MCF 10A (cell line): ENCODE results near the gene TFCP2. TPM values are rescaled to one million over a fixed set of nuclear protein-coding genes. Genes with fewer than 3 reads are reported as not detected.

Source experiments
- BruUV-seq: library from RNA; stranded (reverse); fragments of 400-500 nt; replicated peaks from 2 replicates; lab custom pipeline; 2021; lab: Mats Ljungman, UMichigan
- CTCF ChIA-PET: fragments of 300-600 bp; sonication (Branson Sonifier 250); formaldehyde crosslinking; extraction: SDS; loops from one replicate; lab custom pipeline; 2021; ENCODE audit warnings: antibody characterized with exemption, inconsistent platforms; lab: Yijun Ruan, JAX
- POLR2A ChIA-PET: fragments of 300-600, 350-650 bp; sonication (Branson Sonifier 250); formaldehyde crosslinking; extraction: SDS; loops from one replicate; lab custom pipeline; 2020; ENCODE audit warnings: antibody characterized with exemption, inconsistent platforms; lab: Yijun Ruan, JAX
- DNase-seq: peaks from one replicate; pipeline ENCODE4 v3.0.0-alpha.2; 2018; ENCODE audit not compliant: unreplicated experiment
- H3K27ac Mint-ChIP-seq: one replicate; pipeline ENCODE4 v1.8.0; 2022; ENCODE audit warnings: mild to moderate bottlenecking, low read depth, mixed read lengths; ENCODE audit not compliant: unreplicated experiment
- H3K27me3 Mint-ChIP-seq: one replicate; pipeline ENCODE4 v1.8.0; 2022; ENCODE audit warnings: mixed read lengths; ENCODE audit not compliant: insufficient read depth, unreplicated experiment
- H3K36me3 Mint-ChIP-seq: one replicate; pipeline ENCODE4 v1.8.0; 2022; ENCODE audit warnings: mild to moderate bottlenecking, moderate library complexity, mixed read lengths; ENCODE audit not compliant: insufficient read depth, unreplicated experiment
- H3K4me1 Mint-ChIP-seq: one replicate; pipeline ENCODE4 v1.8.0; 2022; ENCODE audit warnings: mixed read lengths; ENCODE audit not compliant: insufficient read depth, unreplicated experiment
- H3K4me3 Mint-ChIP-seq: one replicate; pipeline ENCODE4 v1.8.0; 2022; ENCODE audit warnings: mild to moderate bottlenecking, moderate library complexity, mixed read lengths; ENCODE audit not compliant: unreplicated experiment
- H3K9me3 Mint-ChIP-seq: one replicate; pipeline ENCODE4 v1.8.0; 2022; ENCODE audit warnings: mixed read lengths; ENCODE audit not compliant: unreplicated experiment
- intact Hi-C: fragments of 100-400 bp; cut with micrococcal nuclease; formaldehyde crosslinking; loops from 2 replicates; pipeline ENCODE4 v1.14.1; 2022
- total RNA-seq: library from RNA; stranded (reverse); gene quantifications from 2 replicates; pipeline ENCODE4 v1.2.3, GENCODE V29; 2022
- TF ChIP-seq, protein P1 (sequence below): fragments of 200-600 bp; IDR thresholded peaks from one replicate; pipeline ENCODE4 v1.8.0; 2022; ENCODE audit warnings: antibody characterized with exemption, mild to moderate bottlenecking; ENCODE audit not compliant: unreplicated experiment

The TFCP2 gene
- total RNA-seq, 1 experiment from 2014 or later, result 34.9 TPM

DNA sequence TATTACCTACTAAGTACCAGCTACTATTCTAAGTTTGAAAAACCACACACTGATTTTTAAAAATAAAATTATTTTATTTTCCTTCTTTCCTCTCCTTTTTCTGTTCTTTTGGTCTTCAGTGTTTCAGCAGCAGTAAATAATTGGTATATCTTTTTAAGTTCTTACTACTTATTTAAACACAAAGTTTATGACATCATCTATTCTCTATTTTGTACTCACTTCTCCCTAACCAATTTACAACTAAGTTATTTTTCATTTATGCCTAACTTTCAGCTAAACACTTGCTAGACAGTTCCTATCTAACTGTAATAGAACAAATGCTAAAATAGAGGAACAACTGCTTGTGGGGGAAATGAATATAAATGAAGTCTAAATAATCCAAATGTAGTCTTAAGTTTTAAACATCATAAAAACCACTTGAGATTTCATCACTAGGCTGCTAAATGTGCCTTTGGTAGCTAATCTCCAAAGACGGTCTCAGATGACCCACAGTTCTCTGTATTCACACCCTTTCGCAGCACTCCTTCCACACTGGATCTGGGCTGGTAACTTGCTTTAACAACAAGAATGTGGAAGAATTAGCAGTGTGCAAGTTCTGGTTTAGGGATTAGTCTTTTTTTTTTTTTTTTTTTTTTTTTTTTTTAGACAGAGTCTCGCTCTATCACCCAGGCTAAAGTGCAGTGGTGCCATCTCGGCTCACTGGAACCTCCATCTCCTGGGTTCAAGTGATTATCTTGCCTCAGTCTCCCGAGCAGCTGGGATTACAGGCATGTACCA, 41.0 kb downstream of the TFCP2 start:
- BruUV-seq, result no TSS peak
- ChIA-PET CTCF (interaction anchor here (0.6 to 1.1 kb wide), 2 partner anchors 37 to 209 kb away, joined by 3 to 4 read pairs; no protein-coding TSS in a partner anchor), POLR2A (interaction anchor here (0.5 to 1.9 kb wide), 4 partner anchors 40 to 99 kb away, joined by 3 to 6 read pairs (median 3); partner anchors contain the start of gene POU6F1)
- DNase-seq, result no peak
- H3K4me1 Mint-ChIP-seq, result peaks cover 23% of the 10 kb centered on the region
- H3K36me3 Mint-ChIP-seq, result peaks cover 10% of the 10 kb centered on the region
- no peaks in the 10 kb centered on the region for H3K9me3 Mint-ChIP-seq
- H3K27me3 Mint-ChIP-seq, result no peaks in the 10 kb centered on the region
- no peak overlapping the region for H3K4me3 Mint-ChIP-seq
- TF ChIP-seq, protein P1, sequence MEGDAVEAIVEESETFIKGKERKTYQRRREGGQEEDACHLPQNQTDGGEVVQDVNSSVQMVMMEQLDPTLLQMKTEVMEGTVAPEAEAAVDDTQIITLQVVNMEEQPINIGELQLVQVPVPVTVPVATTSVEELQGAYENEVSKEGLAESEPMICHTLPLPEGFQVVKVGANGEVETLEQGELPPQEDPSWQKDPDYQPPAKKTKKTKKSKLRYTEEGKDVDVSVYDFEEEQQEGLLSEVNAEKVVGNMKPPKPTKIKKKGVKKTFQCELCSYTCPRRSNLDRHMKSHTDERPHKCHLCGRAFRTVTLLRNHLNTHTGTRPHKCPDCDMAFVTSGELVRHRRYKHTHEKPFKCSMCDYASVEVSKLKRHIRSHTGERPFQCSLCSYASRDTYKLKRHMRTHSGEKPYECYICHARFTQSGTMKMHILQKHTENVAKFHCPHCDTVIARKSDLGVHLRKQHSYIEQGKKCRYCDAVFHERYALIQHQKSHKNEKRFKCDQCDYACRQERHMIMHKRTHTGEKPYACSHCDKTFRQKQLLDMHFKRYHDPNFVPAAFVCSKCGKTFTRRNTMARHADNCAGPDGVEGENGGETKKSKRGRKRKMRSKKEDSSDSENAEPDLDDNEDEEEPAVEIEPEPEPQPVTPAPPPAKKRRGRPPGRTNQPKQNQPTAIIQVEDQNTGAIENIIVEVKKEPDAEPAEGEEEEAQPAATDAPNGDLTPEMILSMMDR, result no peak
- intact Hi-C loops, result no loop called here
- H3K27ac Mint-ChIP-seq, result no peak overlapping the region

DNA sequence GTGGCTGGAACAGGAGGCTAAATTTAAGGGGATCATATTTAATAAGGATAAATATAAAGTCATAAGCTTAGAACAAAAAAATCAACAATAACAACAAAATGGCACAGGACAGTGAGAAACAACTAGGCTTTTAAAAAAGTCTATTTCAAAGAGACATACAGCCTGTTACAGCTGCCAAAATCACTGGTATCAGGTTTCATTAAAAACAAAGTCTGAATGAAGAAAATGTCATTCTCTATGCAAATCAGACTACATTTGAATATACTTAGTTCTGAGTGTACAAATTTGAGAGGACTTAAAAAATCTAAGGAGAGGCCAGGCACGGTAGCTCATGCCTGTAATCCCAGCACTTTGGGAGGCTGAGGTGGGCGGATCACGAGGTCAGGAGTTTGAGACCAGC, 44.0 kb downstream of the TFCP2 start:
- peak; percentile 28 for DNase-seq
- TF ChIP-seq, protein P1, result no peak
- no TSS peak for BruUV-seq
- CTCF ChIA-PET, result interaction anchor here (0.8 kb wide), 1 partner anchor 12 kb away, joined by 3 read pairs; no protein-coding TSS in a partner anchor
- POLR2A ChIA-PET, result interaction anchor here (0.6 to 1.3 kb wide), 4 partner anchors 18 to 80 kb away, joined by 3 read pairs; partner anchors contain the start of gene LETMD1
- Mint-ChIP-seq H3K4me3 (no peak overlapping the region), H3K27me3 (no peaks in the 10 kb centered on the region), H3K27ac (peak overlapping the region; percentile 67), H3K36me3 (peaks cover 18% of the 10 kb centered on the region), H3K9me3 (no peaks in the 10 kb centered on the region), H3K4me1 (peaks cover 32% of the 10 kb centered on the region)
- intact Hi-C loops, result no loop called here

DNA sequence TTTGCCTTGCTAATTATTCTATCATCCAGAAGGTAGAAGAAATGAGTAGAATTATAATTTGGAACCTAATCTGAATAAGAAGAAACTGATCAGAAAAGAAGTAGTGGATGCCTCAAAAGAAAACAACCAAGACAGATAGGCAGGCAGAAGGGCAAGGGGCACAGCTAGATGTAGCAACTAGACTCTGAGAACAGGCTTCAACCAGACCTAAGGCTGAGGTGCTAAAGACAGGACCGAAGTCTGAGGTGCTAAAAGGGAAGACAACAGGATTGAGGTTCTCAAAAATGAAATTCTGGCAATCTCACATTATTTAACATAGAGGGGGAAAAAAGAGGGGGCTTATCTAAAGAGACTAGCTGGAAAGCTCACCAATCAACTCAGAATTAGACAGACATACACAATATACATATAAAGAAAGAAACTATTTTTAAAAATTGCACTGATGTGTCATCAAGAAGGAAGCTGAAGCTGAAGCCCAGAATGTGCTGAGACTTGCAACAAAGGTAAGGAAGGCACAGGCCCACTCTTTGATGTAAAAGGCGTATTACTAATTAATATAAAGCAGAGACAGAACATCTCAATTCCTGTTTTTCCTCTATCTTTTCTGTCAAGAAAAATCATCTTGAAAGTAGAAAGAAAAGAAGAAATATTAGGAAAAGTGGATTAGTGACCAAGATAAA, 45.7 kb downstream of the TFCP2 start:
- TF ChIP-seq, protein P1, result no peak
- Mint-ChIP-seq H3K27me3 (no peaks in the 10 kb centered on the region), H3K27ac (peak overlapping the region; percentile 91), H3K4me3 (peak overlapping the region; percentile 38), H3K4me1 (peaks cover 22% of the 10 kb centered on the region), H3K36me3 (peaks cover 18% of the 10 kb centered on the region), H3K9me3 (no peaks in the 10 kb centered on the region)
- DNase-seq, result peak; percentile 52
- CTCF ChIA-PET, result interaction anchor here (0.6 to 0.7 kb wide), 3 partner anchors 19 to 914 kb away, joined by 3 to 7 read pairs (median 3); no protein-coding TSS in a partner anchor
- POLR2A ChIA-PET, result interaction anchor here (0.7 to 2.3 kb wide), 11 partner anchors 8 to 112 kb away, joined by 3 to 9 read pairs (median 4); partner anchors contain the start of genes CSRNP2 and DAZAP2
- intact Hi-C loops, result no loop called here
- no TSS peak for BruUV-seq

DNA sequence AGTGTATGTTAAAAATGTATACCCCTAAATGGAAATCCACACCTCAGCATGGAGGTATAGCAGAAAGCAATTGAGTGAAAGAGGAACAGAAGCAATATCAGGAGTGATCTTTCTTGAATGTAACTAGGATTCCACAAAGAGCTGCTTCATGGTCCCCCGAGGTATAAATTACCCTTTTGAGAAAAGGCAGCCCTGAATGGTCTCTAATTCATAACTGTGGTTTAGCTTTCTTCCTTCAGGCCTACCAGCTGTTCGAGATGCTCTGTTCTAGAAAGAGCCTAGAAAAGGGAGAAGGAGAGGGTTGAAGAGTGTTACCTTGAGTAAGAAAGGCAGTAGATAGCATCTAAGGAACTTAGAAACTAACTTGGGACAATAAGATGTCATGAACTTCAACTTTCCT, 46.6 kb downstream of the TFCP2 start:
- Mint-ChIP-seq H3K27me3 (no peaks in the 10 kb centered on the region), H3K4me3 (no peak overlapping the region), H3K9me3 (no peaks in the 10 kb centered on the region), H3K4me1 (peaks cover 22% of the 10 kb centered on the region), H3K27ac (peak overlapping the region; percentile 91), H3K36me3 (peaks cover 18% of the 10 kb centered on the region)
- CTCF ChIA-PET, result interaction anchor here (0.6 kb wide), 1 partner anchor 359 kb away, joined by 3 read pairs; no protein-coding TSS in a partner anchor
- TF ChIP-seq, protein P1, result no peak
- POLR2A ChIA-PET, result interaction anchor here (1.3 to 2.3 kb wide), 5 partner anchors 11 to 113 kb away, joined by 4 to 9 read pairs (median 9); partner anchors contain the start of genes CSRNP2 and DAZAP2
- intact Hi-C loops, result no loop called here
- BruUV-seq, result no TSS peak
- DNase-seq, result no peak
